Gastroesophageal sphincter (tissue), 3 donors: ENCODE results near the gene MRPS18A.

Experiments used
- POLR2A ChIP-seq, 2 donors: fragments of 450-650 bp; IDR thresholded peaks; one replicate each; pipeline ENCODE4 v1.6.1; 2017; ENCODE audit warnings: antibody characterized with exemption in 2 of 2, mild to moderate bottlenecking in 2 of 2, moderate library complexity in 1 of 2
- POLR2AphosphoS5 ChIP-seq: sonication (generic); formaldehyde crosslinking; IDR thresholded peaks from one replicate; pipeline ENCODE4 v1.6.1; 2017; ENCODE audit warnings: antibody characterized with exemption
- TF ChIP-seq, protein P1 (sequence below), 4 experiments: fragments of 200-600 bp in 2 of 4; fragments of 450-650 bp in 2 of 4; sonication (generic) in 1 of 4; IDR thresholded peaks; one replicate each; pipeline ENCODE4 v1.5.1; 2017 to 2019; ENCODE audit warnings: antibody characterized with exemption in 4 of 4, mild to moderate bottlenecking in 2 of 4, moderate library complexity in 2 of 4

DNA sequence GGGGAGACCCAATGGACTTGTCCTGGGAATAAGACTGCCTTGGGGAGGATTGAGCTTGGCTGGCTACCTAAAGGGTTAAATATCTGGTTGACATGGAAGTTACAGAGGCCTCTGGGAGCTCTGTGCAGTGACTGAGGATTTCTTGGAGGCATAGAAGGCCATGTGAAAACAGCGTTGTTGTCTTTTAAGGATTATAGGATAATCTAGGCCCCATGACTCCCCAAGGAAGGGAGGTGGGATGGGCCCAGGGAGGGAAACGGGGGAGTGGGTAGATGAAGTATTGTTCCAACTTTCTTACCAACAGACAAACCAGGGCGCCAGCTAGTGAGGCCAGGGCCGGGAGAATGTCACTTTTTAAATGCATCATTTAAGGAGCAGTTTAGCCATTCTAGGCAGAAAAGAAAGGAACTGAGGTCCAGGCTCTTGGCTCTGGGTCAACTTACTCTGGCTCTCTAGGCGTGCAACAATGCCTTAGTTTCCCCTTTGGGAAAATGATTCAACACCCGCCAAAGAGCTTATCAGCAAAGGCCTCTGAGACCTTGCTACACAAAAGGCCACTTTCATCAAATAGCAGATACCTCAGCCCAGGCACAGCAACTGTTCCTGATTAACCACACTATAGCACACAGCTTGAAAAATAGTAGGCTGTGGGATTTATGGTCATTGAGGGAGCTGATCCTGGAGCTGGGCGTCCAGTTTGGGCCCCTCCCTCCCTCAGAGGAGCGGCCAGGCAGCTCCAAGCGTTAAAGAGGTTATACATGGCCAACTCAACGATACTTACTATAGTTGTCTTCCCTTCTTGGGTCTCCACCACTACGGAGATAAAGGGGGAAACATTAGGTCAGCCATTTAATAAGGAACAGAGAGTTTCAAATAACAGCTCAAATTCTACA, 7.0 kb downstream of the MRPS18A start:
- TF ChIP-seq, protein P1, sequence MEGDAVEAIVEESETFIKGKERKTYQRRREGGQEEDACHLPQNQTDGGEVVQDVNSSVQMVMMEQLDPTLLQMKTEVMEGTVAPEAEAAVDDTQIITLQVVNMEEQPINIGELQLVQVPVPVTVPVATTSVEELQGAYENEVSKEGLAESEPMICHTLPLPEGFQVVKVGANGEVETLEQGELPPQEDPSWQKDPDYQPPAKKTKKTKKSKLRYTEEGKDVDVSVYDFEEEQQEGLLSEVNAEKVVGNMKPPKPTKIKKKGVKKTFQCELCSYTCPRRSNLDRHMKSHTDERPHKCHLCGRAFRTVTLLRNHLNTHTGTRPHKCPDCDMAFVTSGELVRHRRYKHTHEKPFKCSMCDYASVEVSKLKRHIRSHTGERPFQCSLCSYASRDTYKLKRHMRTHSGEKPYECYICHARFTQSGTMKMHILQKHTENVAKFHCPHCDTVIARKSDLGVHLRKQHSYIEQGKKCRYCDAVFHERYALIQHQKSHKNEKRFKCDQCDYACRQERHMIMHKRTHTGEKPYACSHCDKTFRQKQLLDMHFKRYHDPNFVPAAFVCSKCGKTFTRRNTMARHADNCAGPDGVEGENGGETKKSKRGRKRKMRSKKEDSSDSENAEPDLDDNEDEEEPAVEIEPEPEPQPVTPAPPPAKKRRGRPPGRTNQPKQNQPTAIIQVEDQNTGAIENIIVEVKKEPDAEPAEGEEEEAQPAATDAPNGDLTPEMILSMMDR (IDR thresholded peaks at IDR 0.05) = no peak
- TF ChIP-seq POLR2A (IDR thresholded peaks at IDR 0.05) (no peak), POLR2AphosphoS5 (no peak)
